IMR-90 (cell line): ENCODE results near the gene MMP23B.
"Not testable (repeated sequence)": the region's sequence is repeated elsewhere in the genome, so short reads cannot be mapped to it uniquely, and the experiment has no call there.

Source experiments
- CTCF ChIP-seq: conservative IDR thresholded peaks from 2 replicates; pipeline ENCODE4 v1.5.1; 2012; ENCODE audit warnings: mild to moderate bottlenecking, low read depth, low read length, improper control_type of control experiment
- MXI1 ChIP-seq: IDR thresholded peaks from 2 replicates; pipeline ENCODE4 v1.6.1; 2012; ENCODE audit warnings: low read depth, mild to moderate bottlenecking, low read length, moderate library complexity, borderline replicate concordance
- NFE2L2 ChIP-seq: fragments of 150-350 bp; IDR thresholded peaks from 2 replicates; pipeline ENCODE4 v1.6.1; 2016; ENCODE audit warnings: low read depth, mild to moderate bottlenecking, low read length
- POLR2A ChIP-seq: IDR thresholded peaks from 2 replicates; pipeline ENCODE4 v1.6.1; 2012; ENCODE audit warnings: mild to moderate bottlenecking, low read depth, low read length
- USF2 ChIP-seq: fragments of 150-350 bp; IDR thresholded peaks from 2 replicates; pipeline ENCODE4 v1.6.1; 2017; ENCODE audit warnings: mild to moderate bottlenecking, antibody characterized with exemption, low read length, low read depth
- TF ChIP-seq, protein P1 (sequence below): fragments of 150-350 bp; IDR thresholded peaks from 2 replicates; pipeline ENCODE4 v1.6.1; 2016; ENCODE audit warnings: low read depth, mild to moderate bottlenecking, low read length, moderate library complexity, borderline replicate concordance

- not testable (repeated sequence) for TF ChIP-seq CTCF, MXI1, POLR2A, NFE2L2, USF2
- TF ChIP-seq, protein P1, sequence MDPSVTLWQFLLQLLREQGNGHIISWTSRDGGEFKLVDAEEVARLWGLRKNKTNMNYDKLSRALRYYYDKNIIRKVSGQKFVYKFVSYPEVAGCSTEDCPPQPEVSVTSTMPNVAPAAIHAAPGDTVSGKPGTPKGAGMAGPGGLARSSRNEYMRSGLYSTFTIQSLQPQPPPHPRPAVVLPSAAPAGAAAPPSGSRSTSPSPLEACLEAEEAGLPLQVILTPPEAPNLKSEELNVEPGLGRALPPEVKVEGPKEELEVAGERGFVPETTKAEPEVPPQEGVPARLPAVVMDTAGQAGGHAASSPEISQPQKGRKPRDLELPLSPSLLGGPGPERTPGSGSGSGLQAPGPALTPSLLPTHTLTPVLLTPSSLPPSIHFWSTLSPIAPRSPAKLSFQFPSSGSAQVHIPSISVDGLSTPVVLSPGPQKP, result not testable (repeated sequence)
Observed at GRCh38 chr1:1637479-1637875, 5.5 kb downstream of the MMP23B start.
